DND-41 (cell line): ENCODE data around the gene SLAMF8.
A peak's percentile ranks its signal among the peaks of the same experiment; 100 is the strongest.

Source experiments
- ATAC-seq: fragments of 200-7000 bp; cut with Tn5 transposase; 3 replicates; pipeline ENCODE4 v1.9.1; 2021; ENCODE audit warnings: low read depth; ENCODE audit not compliant: insufficient read depth
- DNase-seq: peaks from one replicate; pipeline ENCODE4 v3.0.0-alpha.2; 2020
- H2AFZ ChIP-seq: 2 replicates; pipeline ENCODE4 v1.6.0; 2012; ENCODE audit warnings: low read depth, low read length
- H3K27ac ChIP-seq: 2 replicates; pipeline ENCODE4 v1.5.1; 2012; ENCODE audit warnings: low read length, inconsistent platforms
- H3K27me3 ChIP-seq: fragments of 200-600 bp; sonication (generic); 2 replicates; pipeline ENCODE4 v1.6.0; 2012; ENCODE audit warnings: low read length, mild to moderate bottlenecking, inconsistent platforms; ENCODE audit not compliant: insufficient read depth, poor library complexity
- H3K36me3 ChIP-seq: 2 replicates; pipeline ENCODE4 v1.5.1; 2012; ENCODE audit warnings: low read length, inconsistent platforms; ENCODE audit not compliant: insufficient read depth
- H3K4me1 ChIP-seq: 2 replicates; pipeline ENCODE4 v1.5.1; 2012; ENCODE audit warnings: mild to moderate bottlenecking, low read length; ENCODE audit not compliant: insufficient read depth
- H3K4me2 ChIP-seq: 2 replicates; pipeline ENCODE4 v1.6.0; 2012; ENCODE audit warnings: mild to moderate bottlenecking, moderate library complexity, low read length, inconsistent platforms; ENCODE audit not compliant: insufficient read depth
- H3K4me3 ChIP-seq, 2 experiments: fragments of 200-600 bp in 1 of 2; shearing (Covaris generic) in 1 of 2; 2 replicates each; pipeline ENCODE4 v1.5.1; 2012 to 2016; ENCODE audit warnings: inconsistent platforms in 2 of 2, low read length in 2 of 2, mild to moderate bottlenecking in 2 of 2, low read depth in 1 of 2, moderate library complexity in 1 of 2
- H3K79me2 ChIP-seq: 2 replicates; pipeline ENCODE4 v1.6.0; 2012; ENCODE audit warnings: low read length, inconsistent platforms; ENCODE audit not compliant: insufficient read depth
- H3K9ac ChIP-seq: 2 replicates; pipeline ENCODE4 v1.6.0; 2012; ENCODE audit warnings: low read depth, mild to moderate bottlenecking, inconsistent platforms, low read length, moderate library complexity
- H3K9me3 ChIP-seq: 2 replicates; pipeline ENCODE4 v1.5.1; 2012; ENCODE audit warnings: low read length, moderate library complexity, mild to moderate bottlenecking, inconsistent platforms; ENCODE audit not compliant: insufficient read depth, severe bottlenecking
- H4K20me1 ChIP-seq: 2 replicates; pipeline ENCODE4 v1.6.0; 2012; ENCODE audit warnings: low read length; ENCODE audit not compliant: insufficient read depth
- EZH2 ChIP-seq: IDR thresholded peaks from 3 replicates; pipeline ENCODE4 v1.6.1; 2012; ENCODE audit warnings: borderline replicate concordance, low read depth, mild to moderate bottlenecking, moderate library complexity, low read length, inconsistent platforms; ENCODE audit not compliant: severe bottlenecking
- TF ChIP-seq, protein P1 (sequence below): IDR thresholded peaks from 2 replicates; pipeline ENCODE4 v1.5.1; 2012; ENCODE audit warnings: borderline replicate concordance, low read length, moderate library complexity, mild to moderate bottlenecking; ENCODE audit not compliant: poor library complexity, severe bottlenecking; ENCODE audit errors: extremely low read depth

The SLAMF8 gene

DNA sequence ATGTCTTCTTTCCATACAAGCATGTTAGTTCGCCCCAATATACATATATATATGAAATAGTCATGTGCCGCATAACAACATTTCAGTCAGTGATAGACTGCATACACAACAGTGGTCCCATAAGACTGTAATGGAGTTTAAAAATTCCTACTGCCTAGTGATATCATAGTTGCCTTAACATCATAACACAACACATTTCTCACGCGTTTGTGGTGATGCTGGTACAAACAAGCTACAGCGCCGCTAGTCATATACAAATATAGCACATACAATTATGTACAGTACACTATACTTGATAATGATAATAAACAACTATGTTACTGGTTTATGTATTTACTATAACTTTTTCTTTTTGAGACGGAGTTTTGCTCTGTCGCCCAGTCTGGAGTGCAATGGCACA is 10.7 kb upstream of the SLAMF8 start:
- no peak overlapping the region for H3K9ac ChIP-seq
- no peak overlapping the region for H3K4me2 ChIP-seq
- H3K36me3 ChIP-seq, result no peaks in the 10 kb centered on the region
- no peak overlapping the region for H2AFZ ChIP-seq
- no peak overlapping the region for H3K27ac ChIP-seq
- H3K27me3 ChIP-seq, result peaks cover 10% of the 10 kb centered on the region
- no peak for TF ChIP-seq EZH2
- TF ChIP-seq, protein P1, sequence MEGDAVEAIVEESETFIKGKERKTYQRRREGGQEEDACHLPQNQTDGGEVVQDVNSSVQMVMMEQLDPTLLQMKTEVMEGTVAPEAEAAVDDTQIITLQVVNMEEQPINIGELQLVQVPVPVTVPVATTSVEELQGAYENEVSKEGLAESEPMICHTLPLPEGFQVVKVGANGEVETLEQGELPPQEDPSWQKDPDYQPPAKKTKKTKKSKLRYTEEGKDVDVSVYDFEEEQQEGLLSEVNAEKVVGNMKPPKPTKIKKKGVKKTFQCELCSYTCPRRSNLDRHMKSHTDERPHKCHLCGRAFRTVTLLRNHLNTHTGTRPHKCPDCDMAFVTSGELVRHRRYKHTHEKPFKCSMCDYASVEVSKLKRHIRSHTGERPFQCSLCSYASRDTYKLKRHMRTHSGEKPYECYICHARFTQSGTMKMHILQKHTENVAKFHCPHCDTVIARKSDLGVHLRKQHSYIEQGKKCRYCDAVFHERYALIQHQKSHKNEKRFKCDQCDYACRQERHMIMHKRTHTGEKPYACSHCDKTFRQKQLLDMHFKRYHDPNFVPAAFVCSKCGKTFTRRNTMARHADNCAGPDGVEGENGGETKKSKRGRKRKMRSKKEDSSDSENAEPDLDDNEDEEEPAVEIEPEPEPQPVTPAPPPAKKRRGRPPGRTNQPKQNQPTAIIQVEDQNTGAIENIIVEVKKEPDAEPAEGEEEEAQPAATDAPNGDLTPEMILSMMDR, result no peak
- no peak for ATAC-seq
- H3K4me3 ChIP-seq, result no peak overlapping the region
- no peak for DNase-seq
- no peaks in the 10 kb centered on the region for H3K9me3 ChIP-seq
- H4K20me1 ChIP-seq, result no peaks in the 10 kb centered on the region
- no peaks in the 10 kb centered on the region for H3K79me2 ChIP-seq
- no peaks in the 10 kb centered on the region for H3K4me1 ChIP-seq

GRCh38 chr1:159817276-159818041 is 9.2 kb upstream of the SLAMF8 start:
- no peak overlapping the region for H3K4me2 ChIP-seq
- no peak overlapping the region for H3K4me3 ChIP-seq
- no peaks in the 10 kb centered on the region for H3K79me2 ChIP-seq
- DNase-seq (no peak), ATAC-seq (no peak)
- peaks cover 4% of the 10 kb centered on the region for H3K27me3 ChIP-seq
- no peaks in the 10 kb centered on the region for H3K9me3 ChIP-seq
- no peak for TF ChIP-seq EZH2
- TF ChIP-seq, protein P1, result no peak
- no peak overlapping the region for H3K27ac ChIP-seq
- H3K4me1 ChIP-seq, result no peaks in the 10 kb centered on the region
- H3K36me3 ChIP-seq, result no peaks in the 10 kb centered on the region
- no peak overlapping the region for H2AFZ ChIP-seq
- H4K20me1 ChIP-seq, result no peaks in the 10 kb centered on the region
- H3K9ac ChIP-seq, result no peak overlapping the region

DNA sequence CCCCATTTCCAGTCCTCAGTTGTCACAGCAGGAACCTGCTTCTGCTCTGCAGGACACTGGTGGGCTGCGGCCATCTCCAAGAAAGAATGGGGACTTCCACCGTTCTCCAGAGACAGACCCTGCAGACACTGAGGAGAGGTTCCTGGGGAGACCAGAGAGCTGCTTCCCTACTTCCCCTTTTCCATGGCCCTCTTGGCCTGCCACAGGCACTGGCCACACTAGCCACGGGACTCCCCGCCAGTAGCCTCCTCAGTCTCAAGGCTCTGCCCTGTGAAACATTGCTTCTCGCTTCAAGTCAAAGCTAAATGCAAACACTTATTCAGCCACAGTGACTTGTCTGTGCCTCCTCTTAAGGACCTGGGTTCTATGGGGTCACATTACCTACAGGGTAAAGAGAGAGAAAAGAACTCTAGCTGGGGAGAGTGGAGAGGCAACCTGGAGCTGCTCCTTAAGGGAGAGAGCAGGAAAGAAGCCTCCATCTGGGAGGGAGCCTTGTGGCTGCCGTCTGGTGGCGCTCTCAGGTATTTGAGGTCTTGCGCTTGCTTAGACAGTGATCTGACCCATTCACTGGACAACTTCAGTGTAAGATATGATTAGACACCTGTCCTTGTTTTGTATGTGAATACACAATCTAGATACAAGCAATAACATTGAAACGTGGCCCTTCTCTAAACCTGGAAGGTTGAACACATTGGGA is 5.4 kb upstream of the SLAMF8 start:
- peak; percentile 41 for DNase-seq
- Histone ChIP-seq H3K9ac (no peak overlapping the region), H3K4me2 (no peak overlapping the region), H3K4me1 (peaks cover 7% of the 10 kb centered on the region), H3K27me3 (no peaks in the 10 kb centered on the region), H3K9me3 (no peaks in the 10 kb centered on the region), H3K4me3 (no peak overlapping the region), H3K27ac (no peak overlapping the region), H3K36me3 (no peaks in the 10 kb centered on the region), H4K20me1 (no peaks in the 10 kb centered on the region), H3K79me2 (no peaks in the 10 kb centered on the region), H2AFZ (no peak overlapping the region)
- ATAC-seq, result peak; percentile 67; the same call in 2 of the 3 replicates
- no peak for TF ChIP-seq EZH2
- TF ChIP-seq, protein P1, result peak; percentile 63
